ENCODE results near the gene PAIP2.
"Not testable (repeated sequence)": the region's sequence is repeated elsewhere in the genome, so short reads cannot be mapped to it uniquely, and the experiment has no call there.

The PAIP2 gene

DNA sequence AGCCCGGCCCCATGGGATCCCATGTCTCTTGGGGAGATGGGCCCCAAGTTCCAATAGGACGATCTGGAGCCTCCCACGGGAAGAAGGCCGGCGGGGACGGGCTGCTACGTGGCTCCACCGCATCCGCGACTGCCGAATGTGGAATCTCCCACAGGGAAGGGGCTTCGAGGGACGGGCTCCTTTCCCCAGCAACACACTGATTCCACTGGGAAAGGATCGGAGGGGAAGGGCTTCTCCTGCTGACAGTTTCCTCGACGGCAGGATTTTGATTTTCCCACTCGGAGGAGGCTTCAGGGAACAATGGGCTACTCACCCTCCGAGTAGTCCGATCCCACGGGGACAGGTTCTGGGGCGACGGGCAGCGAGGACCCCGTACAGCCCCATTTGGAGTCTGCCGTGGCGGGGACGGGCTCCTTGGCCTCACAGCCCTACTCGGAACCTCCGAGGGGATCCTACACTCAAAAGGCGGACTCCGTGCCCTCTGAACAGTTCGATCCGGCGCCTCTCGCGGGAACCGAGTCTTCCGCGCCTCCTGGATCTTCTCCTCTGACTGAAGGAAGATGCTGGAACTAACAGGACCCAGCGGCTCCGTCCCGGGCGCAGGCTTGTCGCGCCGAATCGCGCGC is 52.0 kb downstream of the PAIP2 start:
- no peak for DNase-seq

DNA sequence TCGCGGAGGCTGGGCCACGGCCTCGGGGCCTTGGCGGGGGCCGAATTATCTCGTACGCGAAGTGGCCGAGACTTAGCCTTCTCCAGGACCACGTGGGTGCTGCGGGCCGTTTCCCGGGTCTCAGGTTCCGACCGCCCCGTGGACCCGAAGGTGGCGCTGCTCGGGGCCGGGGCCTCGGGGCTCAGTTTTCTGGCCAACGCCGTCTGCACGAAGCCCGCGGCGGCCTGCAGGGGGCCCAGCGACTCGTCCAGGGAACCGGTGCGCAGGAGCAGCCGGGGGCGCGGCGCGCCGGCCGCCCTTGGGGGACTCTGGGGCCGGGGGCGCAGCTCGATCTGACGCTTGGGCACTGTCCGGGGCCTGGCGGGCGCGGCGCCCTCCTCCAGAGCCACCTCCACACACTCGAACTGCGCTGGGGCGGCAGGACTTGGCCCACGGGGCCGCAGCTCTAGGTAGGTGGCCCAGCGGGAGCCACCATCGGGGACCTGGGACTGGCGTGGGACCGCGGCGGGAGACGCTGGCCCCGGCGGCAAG is 52.5 kb downstream of the PAIP2 start:
- DNase-seq, result peak; percentile 79

GRCh38 chr5:139394654-139395566 is 53.3 kb downstream of the PAIP2 start, which contains the start of gene PROB1:
PROB1 (minus strand) TSS chr5:139395104; CDS start chr5:139395081, 23 bp downstream.
- DNase-seq, result no peak

DNA sequence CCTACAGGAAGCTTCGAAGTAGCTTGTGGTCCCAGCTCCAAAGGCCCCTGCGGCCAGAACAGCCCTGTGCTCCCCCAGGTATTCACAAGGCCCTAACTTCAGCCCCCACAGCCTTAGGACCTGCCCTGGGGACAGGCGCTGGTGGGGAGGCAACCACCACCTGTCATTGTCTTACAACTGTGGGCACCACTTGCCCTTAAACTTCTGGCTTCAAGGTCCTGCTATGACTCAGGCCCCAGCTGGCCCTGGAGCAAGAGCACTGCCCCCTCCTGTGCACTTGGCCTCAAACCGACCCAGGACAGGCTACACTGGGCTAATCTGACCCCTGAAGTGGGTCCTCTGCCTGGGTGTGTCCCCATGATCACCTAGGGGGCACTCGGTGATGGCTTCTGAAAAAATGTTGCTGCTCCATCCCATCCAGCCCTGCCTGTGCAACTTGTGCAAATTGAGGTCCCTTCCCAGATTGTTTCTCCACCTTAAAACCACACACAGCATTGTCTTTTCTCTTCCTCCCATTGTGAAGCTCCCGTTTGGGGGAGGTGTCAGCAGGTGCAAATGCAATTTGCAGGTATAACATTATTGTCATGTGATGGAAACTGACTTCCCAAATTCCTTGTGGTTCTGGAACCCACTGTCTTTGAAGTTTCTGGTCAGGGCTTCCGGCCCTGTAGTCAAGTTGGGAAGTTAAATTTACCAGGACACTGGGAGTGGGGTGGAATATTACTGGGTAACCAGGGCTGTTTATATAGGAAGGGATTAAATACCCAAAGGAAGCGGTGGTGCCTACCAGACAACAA is 54.4 kb downstream of the PAIP2 start:
- no peak for DNase-seq

DNA sequence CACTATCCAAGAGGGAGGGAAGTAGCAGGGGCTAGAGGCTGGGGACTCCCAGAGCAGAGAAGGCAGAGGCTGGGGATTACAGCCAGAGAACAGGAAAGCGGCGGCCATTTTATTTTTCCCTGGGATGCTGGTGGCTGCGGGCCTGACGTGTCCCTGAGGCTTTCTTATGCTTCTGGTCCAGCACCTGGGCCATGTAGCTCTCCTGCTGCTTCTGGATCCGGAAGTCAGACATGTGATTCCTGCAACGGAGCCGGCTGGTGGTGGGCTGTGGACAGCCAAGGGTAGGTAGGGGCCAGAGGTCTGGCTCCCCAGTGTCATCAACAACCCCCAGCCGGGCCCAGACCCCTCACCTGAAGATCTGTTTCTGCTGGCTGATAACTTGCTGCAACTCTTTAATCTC is 55.0 kb downstream of the PAIP2 start:
- DNase-seq, result no peak

- DNase-seq, result no peak
Measured at GRCh38 chr5:139397921-139398320, 56.3 kb downstream of the PAIP2 start.

DNA sequence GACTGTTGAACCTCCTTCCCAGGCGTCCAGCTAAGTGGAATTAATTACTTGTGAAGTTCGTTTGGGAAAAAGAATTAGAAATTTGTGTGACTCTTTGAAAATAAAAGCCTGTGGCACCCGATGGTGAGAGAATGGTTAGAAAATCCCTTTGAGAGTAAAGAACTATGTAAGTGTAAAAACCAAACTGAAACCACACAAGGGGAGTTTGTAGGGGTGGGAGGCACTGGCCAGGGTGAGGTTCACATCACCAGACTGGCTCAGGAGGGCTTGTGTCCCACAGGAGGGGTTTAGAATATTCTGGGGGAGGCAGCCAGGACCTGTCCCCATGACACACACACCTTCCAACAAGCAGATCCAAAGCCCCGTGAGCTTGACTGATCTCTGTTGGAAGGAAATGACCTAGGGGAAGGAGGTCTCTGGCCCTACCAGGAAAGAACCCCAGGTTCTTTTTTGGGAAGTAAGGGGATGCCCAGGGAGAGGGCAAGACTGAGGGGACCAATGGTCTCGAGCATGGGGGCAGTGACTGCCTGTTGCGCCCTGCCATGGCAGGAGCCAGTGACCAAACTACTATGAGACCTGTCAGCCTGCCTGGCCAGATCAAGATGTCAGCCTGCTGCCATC is 58.0 kb downstream of the PAIP2 start:
- no peak for DNase-seq

DNA sequence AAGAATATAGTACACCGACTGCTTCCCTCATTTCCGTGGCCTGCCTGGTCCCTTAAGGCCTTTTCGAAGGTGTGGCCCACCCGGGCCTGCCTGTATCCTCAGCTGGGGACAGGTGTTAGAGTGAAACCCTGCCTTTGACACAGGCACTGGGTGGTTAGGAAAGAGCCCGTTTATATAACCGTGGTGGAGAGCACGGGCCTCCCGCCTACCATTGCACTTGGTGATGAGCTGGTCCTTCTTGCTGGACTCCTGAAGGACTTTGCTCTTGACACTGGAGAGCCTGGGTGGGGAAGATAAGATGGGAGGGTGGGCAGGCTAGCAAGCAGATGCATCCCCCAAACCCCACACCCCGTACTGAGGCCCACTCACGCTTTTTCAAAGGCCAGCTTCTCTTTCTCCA is 59.9 kb downstream of the PAIP2 start:
- no peak for DNase-seq

GRCh38 chr5:139402561-139403158 is 61.0 kb downstream of the PAIP2 start:
- DNase-seq, result no peak

DNA sequence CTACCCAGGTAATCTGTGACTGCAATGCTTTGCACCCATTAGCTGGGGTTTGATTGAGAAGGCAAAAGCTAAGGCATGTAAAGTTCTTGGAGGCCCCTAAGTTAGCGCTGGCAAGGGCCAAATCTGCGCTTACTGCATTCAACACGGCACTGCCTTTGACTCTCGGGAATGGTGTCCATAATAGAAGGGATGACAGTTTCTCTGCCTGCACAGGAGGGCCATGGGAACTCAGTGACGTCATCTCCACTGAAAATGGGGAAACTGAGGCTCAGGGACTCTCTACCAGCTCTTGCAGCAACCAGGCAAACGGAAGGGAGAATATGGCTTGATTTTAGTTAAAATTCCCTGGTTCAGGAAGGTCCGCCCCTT is 61.7 kb downstream of the PAIP2 start:
- DNase-seq, result no peak

GRCh38 chr5:139403787-139404483 is 62.3 kb downstream of the PAIP2 start, which contains the start of gene SPATA24:
SPATA24 (minus strand) TSS chr5:139404089; CDS start chr5:139404060, 29 bp downstream.
- DNase-seq, result peak; percentile 98

- no peak for DNase-seq
Measured at GRCh38 chr5:139404484-139404840, 62.8 kb downstream of the PAIP2 start.

GRCh38 chr5:139406963-139407362 is 65.3 kb downstream of the PAIP2 start:
- DNase-seq, result no peak

- DNase-seq, result no peak
Measured at GRCh38 chr5:139407517-139407916, 65.9 kb downstream of the PAIP2 start.

- DNase-seq, result no peak
Measured at GRCh38 chr5:139408191-139408590, 66.5 kb downstream of the PAIP2 start.

DNA sequence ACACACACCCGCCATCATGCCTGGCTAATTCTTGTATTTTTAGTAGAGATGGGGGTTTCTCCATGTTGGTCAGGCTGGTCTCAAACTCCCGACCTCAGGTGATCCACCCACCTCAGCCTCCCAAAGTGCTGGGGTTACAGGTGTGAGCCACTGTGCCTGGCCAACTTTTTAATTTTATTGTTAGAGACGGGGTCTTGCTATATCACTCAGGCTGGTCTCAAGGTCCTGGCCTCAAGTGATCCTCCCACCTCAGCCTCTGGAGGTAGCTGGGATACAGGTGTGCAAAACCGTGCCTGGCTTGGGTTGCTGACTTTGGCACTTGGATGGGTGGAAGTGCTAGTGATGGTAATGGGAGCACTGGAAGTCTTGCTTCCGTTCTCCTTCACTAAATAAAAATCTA is 67.5 kb downstream of the PAIP2 start:
- DNase-seq, result not testable (repeated sequence)

DNA sequence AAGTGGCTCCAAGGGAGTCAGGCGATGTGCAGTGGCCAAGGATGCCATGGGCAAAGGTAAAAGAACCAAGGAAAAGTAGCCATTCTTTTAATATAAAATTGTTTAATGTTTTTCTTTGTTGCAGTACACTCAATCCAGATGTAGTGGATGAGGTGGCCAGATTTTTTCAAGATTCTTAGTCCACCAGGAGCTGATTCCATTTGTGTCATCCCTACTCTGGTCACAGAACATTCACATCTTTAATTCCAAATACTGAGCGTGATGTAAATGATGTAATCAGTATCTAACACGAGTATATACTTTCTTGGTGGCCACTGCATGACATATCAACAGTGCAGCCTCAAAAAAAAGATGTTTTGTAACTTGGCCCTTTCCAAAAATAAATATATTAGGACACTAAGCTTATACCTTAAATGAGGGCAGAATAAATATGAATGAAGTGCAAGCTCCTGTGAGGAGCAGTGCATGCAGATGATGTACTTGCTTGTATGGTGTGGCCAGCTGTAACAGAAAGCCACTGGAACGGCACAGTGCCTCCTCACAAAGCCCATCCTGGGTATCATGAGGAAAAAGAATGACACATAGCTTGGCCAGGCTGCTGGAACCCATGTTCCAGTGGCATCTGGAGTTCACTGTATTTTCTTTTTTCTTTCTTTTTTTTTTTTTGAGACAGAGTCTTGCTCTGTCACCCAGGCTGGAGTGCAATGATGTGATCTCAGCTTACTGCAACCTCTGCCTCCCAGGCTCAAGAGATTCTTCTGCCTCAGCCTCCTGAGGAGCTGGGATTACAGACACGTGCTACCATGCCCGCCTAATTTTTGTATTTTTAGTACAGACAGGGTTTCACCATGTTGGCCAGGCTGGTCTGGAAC is 68.7 kb downstream of the PAIP2 start:
- DNase-seq, result no peak

- DNase-seq, result no peak
Measured at GRCh38 chr5:139410993-139411828, 69.6 kb downstream of the PAIP2 start.

DNA sequence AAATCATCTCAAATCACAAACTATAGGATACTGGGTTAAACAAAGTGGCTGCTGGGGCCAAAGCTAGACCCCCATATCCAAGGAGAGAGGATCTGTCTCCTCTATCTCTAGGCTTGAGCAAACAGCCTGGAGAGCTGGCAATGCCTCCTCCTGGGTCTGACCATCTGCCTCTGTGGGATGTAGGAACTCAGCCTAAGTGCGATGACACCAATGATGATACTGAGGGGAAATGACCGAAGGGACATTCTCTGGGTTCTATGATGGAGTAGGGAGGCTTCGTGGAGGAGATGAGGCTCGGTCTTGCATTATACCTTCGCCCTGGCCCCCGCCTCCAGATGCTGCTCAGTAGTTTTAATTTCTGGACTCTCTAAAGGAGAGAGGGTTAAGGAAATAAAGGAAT is 71.5 kb downstream of the PAIP2 start:
- no peak for DNase-seq

DNA sequence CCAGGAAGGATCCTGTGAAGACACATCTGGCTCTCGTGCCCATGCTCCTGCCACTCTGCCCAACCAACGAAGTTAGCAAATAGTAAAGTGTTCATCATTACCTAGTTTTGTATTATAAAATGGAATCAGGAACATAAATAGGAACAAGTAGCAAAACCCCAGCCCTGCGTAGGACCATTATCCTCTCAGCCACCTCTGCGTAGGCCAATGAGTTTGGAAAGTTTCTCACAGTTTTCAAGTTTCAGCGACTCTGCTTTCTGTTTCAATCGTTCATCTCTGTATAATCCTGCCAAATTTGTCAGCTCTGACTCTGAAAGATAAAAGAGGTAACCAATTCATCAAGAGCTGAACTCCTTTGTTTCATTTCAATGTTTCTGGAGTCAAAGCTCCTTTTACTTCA is 72.3 kb downstream of the PAIP2 start:
- no peak for DNase-seq

Data from activated CD4-positive, alpha-beta T cell treated with anti-CD3 and anti-CD28 coated beads, Interleukin-2, amount 50 U/mL, for 16 hours (primary cell).